ENCODE data around the gene GPD2. TPM values are rescaled to one million over a fixed set of nuclear protein-coding genes. Genes with fewer than 3 reads are reported as not detected.
A peak's percentile ranks its signal among the peaks of the same experiment; 100 is the strongest.

The GPD2 gene
- total and polyA plus RNA-seq, 10 of the 15 experiments (the other 5 are each of a cell fraction or from before 2014, with no cell fraction given), result 10.0 to 73.5 (median 43.4) TPM

DNA sequence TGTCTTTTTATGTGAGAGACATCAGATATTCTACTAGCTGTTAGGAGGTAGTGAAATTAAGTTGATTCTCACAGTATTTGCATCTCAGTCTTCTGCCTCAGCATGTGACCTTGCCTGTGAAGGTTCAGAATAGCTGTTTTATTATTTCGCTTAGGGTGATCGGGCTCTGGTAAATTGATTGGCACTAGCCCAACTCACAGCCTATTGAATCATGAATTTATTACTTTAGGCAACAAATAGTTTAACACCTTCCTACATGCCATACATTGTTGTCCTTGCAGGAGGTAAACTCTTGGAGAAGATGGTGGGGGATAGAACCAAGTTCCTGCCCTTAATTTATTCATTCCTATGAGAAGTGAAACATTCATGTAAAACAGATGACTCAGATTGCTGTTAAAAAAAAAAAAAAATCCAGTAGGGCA is 101.9 kb downstream of the GPD2 start:
- Histone ChIP-seq H3K4me2 (ENCODE audit: control insufficient read depth, insufficient read depth) (peak overlapping the region; percentile 85), H2AFZ (ENCODE audit: control insufficient read depth, low read depth, low read length) (peak overlapping the region; percentile 55), H4K20me1 (ENCODE audit: control insufficient read depth, insufficient read depth) (no peaks in the 10 kb centered on the region), H3K27me3 (replicated peaks in 1 of 2; ENCODE audit: control insufficient read depth in 2 of 2, insufficient read depth in 2 of 2, low read length in 1 of 2) (no peaks in the 10 kb centered on the region), H3K4me1 (ENCODE audit: control insufficient read depth, insufficient read depth, low read length) (peaks cover 49% of the 10 kb centered on the region), H3K27ac (ENCODE audit: control insufficient read depth, insufficient read depth) (peak overlapping the region; percentile 69), H3K9me3 (replicated peaks; ENCODE audit: control insufficient read depth, insufficient read depth, low read length) (peaks cover 7% of the 10 kb centered on the region; the same call in 2 of the 3 replicates), H3K4me3 (no peak overlapping the region), H3K36me3 (ENCODE audit: control insufficient read depth in 2 of 2, insufficient read depth in 2 of 2, low read length in 1 of 2) (peaks cover 0 to 2% of the 10 kb centered on the region in 2 experiments; a peak in 2 of 4 replicates), H3K9ac (ENCODE audit: control insufficient read depth, insufficient read depth, low read length) (no peak overlapping the region), H3K79me2 (ENCODE audit: control insufficient read depth, insufficient read depth, low read length) (no peaks in the 10 kb centered on the region)
- POLR2A ChIA-PET, result interaction anchor here (1.1 to 2.2 kb wide), 2 partner anchors 10 to 197 kb away, joined by 5 to 12 read pairs; no protein-coding TSS in a partner anchor
- BruUV-seq (replicated peaks), result no TSS peak
- DNase-seq (ENCODE audit: low read depth, low spot score), result peak; percentile 53
- FAIRE-seq, result peak; percentile 7
- SMC1A ChIA-PET (ENCODE audit: uncharacterized antibody, unreplicated experiment), result interaction anchor here (0.6 to 12.7 kb wide), 18 partner anchors 10 to 207 kb away, joined by 3 to 68 read pairs (median 4); no protein-coding TSS in a partner anchor
- CTCF ChIA-PET, result interaction anchor here (0.8 to 2.5 kb wide), 5 partner anchors 15 to 203 kb away, joined by 3 to 10 read pairs (median 3); no protein-coding TSS in a partner anchor
- intact Hi-C loops (cut with micrococcal nuclease; ENCODE audit: unreplicated experiment), result loop anchor here (1.0 to 5.0 kb wide), 3 partner anchors 11 to 201 kb away; partner anchors contain the start of gene GPD2
- in situ Hi-C loops (cut with MboI), result no loop called here
- 10% methylated on average over 2 of the region's 2 CpGs for WGBS (ENCODE audit: insufficient coverage, insufficient replicate concordance, low lambda C conversion rate, missing lambda C conversion rate)
- ATAC-seq, result peak; percentile 87
- RAD21 ChIA-PET (ENCODE audit: unreplicated experiment), result interaction anchor here (0.6 to 2.5 kb wide), 12 partner anchors 11 to 204 kb away, joined by 3 to 18 read pairs (median 4); no protein-coding TSS in a partner anchor
- TF ChIP-seq NR2C2 (IDR thresholded peaks at IDR 0.05; ENCODE audit: borderline replicate concordance, control insufficient read depth, insufficient read length, low read depth) (no peak), SMAD1 (IDR thresholded peaks at IDR 0.05; ENCODE audit: low read depth, partially characterized antibody) (no peak), KAT2A (conservative IDR thresholded peaks at IDR 0.05; ENCODE audit: control insufficient read depth, low read depth, low read length) (no peak), NR2C1 (IDR thresholded peaks at IDR 0.05) (no peak), PAX5 (IDR thresholded peaks at IDR 0.05; ENCODE audit: borderline replicate concordance, low read depth, low read length) (no peak), ATF7 (IDR thresholded peaks at IDR 0.05; ENCODE audit: low read depth) (0 out of 2 replicates have a peak, but pooled peaks have one; percentile 44), ZBED1 (IDR thresholded peaks at IDR 0.05; ENCODE audit: borderline replicate concordance) (peak; percentile 84), FOXK2 (IDR thresholded peaks at IDR 0.05) (no peak), NRF1 (conservative IDR thresholded peaks at IDR 0.05; ENCODE audit: low read depth, low read length) (no peak), DPF2 (IDR thresholded peaks at IDR 0.05) (0 out of 2 replicates have a peak, but pooled peaks have one; percentile 62), BACH1 (IDR thresholded peaks at IDR 0.05; ENCODE audit: borderline replicate concordance) (no peak), SMAD5 (IDR thresholded peaks at IDR 0.05; ENCODE audit: low read depth) (peak; percentile 73), PML (IDR thresholded peaks at IDR 0.05; ENCODE audit: low read length) (peak; percentile 73; the same call in 1 of the 2 replicates), TARDBP (IDR thresholded peaks at IDR 0.05; ENCODE audit: borderline replicate concordance) (no peak), RUNX3 (IDR thresholded peaks at IDR 0.05; ENCODE audit: low read length) (no peak), JUNB (IDR thresholded peaks at IDR 0.05) (peak; percentile 43), POLR2AphosphoS5 (IDR thresholded peaks at IDR 0.05; ENCODE audit: low read length) (peak; percentile 78)
- TF ChIP-seq, protein P1, sequence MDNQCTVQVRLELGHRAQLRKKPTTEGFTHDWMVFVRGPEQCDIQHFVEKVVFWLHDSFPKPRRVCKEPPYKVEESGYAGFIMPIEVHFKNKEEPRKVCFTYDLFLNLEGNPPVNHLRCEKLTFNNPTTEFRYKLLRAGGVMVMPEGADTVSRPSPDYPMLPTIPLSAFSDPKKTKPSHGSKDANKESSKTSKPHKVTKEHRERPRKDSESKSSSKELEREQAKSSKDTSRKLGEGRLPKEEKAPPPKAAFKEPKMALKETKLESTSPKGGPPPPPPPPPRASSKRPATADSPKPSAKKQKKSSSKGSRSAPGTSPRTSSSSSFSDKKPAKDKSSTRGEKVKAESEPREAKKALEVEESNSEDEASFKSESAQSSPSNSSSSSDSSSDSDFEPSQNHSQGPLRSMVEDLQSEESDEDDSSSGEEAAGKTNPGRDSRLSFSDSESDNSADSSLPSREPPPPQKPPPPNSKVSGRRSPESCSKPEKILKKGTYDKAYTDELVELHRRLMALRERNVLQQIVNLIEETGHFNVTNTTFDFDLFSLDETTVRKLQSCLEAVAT (IDR thresholded peaks at IDR 0.05), result no peak
- TF ChIP-seq, protein P2, sequence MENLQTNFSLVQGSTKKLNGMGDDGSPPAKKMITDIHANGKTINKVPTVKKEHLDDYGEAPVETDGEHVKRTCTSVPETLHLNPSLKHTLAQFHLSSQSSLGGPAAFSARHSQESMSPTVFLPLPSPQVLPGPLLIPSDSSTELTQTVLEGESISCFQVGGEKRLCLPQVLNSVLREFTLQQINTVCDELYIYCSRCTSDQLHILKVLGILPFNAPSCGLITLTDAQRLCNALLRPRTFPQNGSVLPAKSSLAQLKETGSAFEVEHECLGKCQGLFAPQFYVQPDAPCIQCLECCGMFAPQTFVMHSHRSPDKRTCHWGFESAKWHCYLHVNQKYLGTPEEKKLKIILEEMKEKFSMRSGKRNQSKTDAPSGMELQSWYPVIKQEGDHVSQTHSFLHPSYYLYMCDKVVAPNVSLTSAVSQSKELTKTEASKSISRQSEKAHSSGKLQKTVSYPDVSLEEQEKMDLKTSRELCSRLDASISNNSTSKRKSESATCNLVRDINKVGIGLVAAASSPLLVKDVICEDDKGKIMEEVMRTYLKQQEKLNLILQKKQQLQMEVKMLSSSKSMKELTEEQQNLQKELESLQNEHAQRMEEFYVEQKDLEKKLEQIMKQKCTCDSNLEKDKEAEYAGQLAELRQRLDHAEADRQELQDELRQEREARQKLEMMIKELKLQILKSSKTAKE (IDR thresholded peaks at IDR 0.05; ENCODE audit: low read depth, poor library complexity, severe bottlenecking), result peak; percentile 64

Measured in GM12878 (cell line).